HG03196 (cell line): ENCODE results near the gene CIAO1.
A peak's percentile ranks its signal among the peaks of the same experiment; 100 is the strongest.
"Not testable (repeated sequence)": the region's sequence is repeated elsewhere in the genome, so short reads cannot be mapped to it uniquely, and the experiment has no call there.

Experiments used
- ATAC-seq: cut with Tn5 transposase; IDR thresholded peaks from one replicate; pipeline ENCODE4 v1.9.1; 2021; ENCODE audit not compliant: unreplicated experiment

CIAO1 gene

DNA sequence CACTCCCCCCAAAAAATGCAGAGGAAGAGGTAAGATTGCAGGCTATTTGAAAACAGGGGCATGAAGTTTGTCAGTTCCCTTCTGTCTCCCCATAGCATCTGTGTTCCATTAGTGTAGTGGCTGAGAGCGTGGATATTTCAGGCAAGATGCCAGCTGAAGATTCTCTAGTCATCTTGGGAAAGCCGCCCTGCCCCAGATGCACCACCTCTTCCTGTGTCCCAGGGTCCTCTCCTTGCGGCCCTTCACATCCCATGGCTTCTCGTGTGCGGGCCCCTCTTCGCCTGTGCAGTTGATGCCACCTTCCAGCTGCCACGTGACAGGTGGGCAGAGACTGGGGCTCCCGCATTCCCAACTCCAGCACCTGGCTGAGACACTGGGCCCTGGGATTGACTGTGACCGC lies 16.4 kb upstream of the CIAO1 start:
- ATAC-seq = no peak

DNA sequence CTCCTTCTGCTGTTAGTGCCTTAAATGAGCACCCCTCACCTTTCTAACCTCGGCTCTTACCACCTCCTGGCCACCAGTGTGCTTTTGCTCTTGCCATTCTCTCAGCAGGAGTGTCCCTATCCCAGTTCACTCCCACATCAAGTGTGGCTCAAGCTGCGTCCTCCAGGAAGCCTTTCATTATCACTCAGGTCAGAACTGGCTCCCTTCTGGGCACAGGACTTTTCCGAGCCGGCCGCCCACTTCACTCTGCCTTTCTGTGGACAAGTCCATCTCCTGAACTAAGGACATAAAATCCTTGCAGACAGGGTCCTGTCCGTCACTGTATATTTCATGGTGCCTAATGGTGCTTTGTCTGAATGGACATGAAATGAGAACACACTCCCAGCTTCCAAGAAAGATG lies 15.8 kb upstream of the CIAO1 start:
- ATAC-seq = no peak

DNA sequence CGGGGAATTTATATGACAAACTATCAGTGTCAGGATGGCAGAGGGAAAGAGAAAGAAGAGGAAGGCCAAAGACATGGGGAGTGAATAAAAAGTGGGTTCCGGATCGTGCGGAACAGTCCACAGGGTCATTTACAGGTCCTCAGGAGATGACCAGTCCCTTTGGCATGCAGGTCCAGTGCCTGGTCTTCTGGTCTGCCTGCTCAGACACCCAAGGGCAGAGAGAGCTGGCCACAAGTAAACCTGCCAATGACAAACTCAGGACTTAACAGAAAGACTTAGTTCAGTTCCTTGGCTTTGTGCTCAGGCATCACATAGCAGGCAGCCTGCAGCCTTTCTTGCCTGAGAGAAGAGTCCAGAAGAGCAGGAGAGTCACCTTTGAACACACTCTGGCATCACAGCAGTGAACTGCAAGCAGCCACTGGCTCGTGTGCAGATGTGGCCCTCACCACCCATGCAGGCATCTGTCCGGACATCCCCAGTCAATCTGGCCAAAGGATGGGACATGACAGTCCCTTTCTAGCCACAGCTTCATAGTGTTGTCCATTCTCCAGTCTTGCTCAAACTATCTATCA lies 14.2 kb upstream of the CIAO1 start:
- no peak for ATAC-seq

DNA sequence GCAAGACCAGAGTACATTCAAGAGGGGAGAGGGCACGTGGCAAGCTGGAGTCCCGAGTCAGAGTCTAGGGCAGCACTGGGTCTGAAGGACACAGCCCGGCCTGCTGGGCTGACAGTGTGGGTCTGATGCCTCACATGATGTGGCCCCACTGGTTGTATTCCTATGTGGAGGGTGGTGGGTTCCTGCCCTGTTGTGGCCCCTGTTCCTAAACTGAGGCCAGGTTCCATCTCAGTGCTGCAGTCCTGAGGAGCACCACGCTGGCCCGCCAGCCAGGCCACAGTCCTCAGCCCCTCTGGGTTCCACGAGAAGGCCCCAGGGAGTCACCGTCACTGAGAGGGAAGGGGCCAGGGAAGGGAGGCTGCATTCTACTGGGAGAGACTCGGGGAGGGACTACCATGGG lies 13.5 kb upstream of the CIAO1 start:
- no peak for ATAC-seq

DNA sequence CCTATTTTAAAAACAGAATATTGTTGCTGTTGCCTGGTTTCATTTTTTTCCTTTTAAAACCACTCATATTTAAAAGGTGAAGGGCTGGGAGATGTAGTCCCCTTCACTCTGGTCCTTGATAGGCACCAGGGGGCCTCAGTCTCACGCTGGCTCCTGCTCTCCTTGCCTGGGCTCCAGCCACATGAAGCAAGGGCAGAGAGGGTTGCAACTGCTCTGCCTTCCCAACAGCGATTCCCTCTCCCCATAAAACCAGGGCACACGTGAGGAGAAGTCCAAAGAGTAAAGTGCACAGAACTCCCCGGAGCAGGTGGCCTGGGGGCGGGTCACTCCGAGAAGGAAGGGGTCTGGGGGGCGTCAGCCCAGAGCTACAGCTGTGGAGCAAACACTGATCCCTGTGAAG lies 13.0 kb upstream of the CIAO1 start:
- ATAC-seq = no peak

DNA sequence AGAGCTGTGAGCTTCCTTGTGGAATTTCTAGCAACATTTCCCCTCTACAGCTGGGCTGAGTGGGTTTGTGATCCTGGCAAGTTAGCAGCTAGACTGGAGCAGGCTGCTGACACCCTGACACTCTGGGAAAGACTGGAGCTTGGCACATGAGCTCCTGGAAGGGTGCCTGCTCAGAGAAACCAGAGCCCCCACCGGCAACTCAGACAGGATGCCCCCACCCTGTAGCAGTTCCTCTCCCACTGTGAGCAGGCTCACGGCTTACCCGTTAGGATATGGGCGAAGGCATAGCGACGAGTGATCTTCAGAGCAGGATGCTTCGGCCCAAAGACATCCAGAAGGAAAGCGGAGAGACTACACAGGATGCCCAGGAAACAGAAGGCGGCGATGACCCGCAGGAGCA lies 11.5 kb upstream of the CIAO1 start:
- no peak for ATAC-seq

DNA sequence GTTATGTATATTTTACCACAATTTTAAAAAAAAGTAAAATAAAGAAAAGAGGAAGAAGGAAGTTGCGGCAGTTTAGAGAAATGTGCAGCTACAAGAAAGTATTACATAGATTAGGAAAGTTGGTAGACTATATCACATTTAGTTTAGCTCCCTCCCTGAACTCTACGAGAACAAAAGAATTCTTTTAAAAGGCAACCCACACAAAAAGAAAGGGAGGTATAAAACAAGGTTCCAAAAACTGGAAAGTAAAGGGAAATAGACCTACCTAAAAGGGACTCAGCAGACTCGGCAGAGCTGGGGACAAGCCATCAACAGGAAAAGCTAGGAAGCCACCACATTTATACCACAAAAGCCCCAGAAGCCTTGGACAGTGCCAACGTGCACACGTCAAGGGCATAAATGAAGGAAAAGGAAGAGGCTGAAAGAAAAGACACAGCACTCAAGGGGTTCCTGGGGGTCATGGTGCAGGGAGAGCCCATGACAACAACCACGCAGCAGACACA lies 9.4 kb upstream of the CIAO1 start:
- ATAC-seq = no peak

DNA sequence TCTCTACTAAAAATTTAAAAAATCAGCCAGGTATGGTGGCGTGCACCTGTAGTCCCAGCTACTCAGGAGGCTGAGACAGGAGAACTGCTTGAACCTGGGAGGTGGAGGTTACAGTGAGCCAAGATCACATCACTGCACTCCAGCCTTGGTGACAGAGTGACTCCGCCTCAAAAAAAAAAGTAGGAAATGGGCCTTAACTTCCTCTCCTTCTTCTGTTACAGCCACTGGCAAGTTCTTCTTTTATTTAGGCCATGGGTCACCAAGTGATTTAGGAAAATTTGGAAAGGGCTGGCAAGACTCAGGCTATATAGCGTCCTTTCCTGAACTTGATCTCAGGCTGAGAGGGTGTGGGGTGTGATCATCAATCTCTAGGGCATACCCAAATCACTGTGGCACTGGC lies 8.3 kb upstream of the CIAO1 start:
- ATAC-seq = not testable (repeated sequence)

DNA sequence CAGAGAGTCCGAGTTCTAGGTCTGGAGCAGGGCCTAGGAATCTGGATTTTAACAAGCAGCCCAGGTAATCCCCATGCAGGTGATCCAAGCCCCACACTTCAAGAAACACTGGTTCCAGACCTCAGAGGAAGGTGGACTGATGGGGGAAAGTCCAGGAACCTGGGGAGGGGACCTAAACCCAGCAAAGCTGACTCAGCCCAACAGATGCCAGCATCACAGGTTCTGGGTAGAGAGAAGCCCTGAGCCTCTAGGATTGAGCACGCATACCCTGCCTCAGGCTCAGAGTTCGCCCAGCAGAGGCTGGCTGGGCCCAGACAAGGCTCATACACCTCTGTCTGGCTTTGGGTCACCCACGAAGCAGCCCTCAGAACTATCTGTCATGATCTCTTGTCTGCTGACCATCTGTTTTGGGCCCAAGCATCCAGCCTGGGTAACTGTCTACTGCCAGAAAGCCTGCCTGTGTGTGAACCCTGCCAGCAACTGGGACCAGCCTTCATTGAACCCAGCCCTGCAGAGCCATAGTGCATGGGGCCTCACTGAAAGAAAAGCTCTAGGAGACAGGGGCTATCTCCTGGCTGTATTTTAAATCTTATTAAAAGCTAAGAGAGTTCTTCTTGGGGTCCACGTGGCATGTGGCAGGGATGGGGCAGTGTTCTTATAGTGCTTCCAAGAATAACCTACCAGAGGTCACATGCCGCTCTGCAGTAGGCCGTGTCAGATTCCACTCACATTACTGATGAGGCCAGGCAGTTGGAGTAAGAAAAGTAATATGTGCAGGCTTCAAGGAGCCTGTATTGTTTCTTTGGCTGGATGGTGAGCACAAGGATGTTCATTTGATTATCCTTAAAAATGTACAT lies 7.6 kb upstream of the CIAO1 start:
- no peak for ATAC-seq

DNA sequence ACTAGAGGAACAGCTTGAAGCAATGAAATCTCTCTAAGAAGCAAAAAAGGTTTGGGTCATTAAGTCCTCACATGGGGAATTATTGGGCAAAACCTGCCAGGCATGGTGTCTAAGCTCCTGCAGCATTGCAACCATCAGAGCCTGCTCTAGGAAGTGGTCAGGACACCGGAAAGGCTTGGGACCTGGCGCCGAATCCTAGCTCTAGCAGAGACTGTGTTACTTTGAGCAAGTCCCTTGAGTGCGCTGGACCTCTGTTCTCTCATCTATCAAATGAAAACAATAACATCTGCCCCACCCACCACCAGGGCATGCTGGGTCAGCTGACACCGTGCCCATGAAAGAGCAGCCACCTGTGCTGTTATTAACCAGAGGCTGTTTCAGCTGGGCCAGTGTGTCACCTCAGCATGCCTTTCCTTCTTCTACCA lies 6.5 kb upstream of the CIAO1 start:
- ATAC-seq = no peak

DNA sequence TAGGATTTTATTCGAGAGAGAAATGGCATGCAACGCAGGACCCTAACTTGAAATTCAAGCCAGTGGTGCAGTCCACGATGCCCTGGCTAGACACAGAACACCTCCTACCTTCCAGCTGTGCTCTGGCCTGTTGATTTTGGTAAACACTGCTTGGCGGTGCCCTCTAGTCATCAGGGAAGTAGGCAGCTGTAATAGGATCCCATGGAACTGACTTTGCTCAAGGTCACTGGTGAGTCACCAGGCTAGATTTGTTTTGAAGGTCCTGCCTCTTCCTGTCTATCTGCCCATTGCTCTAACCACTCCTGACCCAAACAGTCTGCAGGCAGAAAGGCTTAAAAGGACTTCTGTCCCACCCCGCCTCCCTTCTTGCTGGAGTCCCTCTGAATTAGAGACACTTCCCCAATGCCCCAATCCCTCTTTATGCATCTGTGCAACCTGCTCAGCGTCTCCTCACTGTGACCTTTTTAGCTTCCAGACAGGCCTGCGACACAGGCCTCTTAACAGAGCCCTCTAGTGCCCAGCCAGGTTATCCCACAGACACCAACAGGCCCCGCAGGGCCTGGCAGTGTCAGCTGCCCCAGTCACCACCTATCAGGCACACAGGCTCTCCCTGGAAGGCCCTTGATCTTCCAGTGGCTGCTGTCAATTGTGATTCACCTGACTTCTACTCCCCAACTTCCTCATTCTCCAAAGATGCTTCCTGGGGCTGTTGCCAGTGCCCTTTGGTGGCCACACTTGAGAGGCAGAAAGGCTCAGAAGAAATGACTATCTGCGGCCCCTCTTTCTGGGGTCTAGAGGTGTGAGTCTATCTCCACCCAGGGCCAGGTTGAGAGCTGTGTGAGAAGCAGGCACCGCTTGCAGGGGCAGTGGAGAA lies 5.4 kb upstream of the CIAO1 start:
- peak; percentile 27 for ATAC-seq

DNA sequence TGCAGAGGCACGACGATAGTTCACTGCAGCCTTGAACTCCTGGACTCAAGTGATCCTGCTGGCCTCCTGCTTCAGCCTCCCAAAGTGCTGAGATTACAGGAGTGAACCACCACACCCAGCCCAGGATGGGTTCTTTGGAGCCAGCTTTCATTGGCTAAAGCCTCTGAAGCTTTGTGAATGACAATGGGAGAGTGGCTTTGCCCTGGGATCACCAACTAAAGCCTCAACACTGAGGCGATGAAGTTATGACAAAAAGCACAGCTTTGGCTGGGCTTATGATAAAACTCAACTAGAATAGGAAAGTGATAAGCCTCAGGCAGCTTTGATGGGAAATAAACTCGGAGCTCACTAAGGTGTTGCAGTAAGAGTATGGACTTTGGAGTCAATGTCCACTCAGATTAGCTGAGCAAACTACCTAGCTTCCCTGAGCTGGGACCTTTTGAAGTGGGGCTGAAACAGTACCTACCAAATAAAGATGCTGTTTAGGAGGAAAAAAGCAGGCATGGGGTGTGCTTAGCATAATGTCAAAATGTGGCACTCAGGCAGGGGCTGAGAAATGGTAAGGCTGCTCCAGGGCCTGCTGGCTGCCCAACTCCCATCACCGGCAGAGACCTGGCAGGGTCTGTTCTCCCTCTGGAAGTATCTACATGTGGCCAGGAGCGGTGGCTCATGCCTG lies 4.6 kb upstream of the CIAO1 start:
- no peak for ATAC-seq

DNA sequence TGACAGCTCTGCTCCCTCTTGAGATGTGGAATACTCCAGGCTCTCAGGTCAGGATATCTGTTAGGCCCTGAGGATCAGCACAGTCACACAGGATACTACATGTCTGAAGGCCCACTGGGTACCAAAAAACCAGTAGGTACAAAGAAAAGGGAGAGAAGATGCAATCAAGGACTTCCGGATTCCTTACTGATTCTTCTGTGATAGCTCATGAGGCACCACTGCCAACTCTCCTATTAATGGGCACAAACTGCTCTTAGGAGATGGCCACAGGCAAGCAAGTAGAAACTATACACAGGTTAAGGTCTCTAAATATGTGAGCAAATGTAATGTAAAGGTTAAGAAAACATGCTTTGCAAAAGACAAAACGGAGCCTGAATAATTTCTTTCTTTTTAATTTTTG lies 3.7 kb upstream of the CIAO1 start:
- no peak for ATAC-seq

DNA sequence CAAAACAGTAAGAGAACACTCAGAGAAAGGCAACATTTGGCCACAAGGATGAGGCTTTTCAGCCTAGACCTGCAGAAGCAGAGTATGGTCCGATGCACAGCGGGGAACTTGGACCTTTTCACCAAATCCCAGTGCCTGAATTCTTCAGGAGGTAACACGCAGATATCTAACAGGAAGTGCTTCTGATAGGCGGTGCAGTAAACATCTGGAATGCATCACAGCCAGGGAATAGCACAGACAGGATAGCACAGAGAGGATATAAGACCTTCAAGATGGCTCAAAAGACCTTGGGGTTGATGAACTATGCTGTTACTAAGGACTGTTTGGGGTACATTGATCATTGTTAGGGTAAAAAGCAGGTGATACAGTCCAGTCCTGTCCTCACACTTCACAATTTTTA lies 1.9 kb upstream of the CIAO1 start:
- ATAC-seq = no peak

DNA sequence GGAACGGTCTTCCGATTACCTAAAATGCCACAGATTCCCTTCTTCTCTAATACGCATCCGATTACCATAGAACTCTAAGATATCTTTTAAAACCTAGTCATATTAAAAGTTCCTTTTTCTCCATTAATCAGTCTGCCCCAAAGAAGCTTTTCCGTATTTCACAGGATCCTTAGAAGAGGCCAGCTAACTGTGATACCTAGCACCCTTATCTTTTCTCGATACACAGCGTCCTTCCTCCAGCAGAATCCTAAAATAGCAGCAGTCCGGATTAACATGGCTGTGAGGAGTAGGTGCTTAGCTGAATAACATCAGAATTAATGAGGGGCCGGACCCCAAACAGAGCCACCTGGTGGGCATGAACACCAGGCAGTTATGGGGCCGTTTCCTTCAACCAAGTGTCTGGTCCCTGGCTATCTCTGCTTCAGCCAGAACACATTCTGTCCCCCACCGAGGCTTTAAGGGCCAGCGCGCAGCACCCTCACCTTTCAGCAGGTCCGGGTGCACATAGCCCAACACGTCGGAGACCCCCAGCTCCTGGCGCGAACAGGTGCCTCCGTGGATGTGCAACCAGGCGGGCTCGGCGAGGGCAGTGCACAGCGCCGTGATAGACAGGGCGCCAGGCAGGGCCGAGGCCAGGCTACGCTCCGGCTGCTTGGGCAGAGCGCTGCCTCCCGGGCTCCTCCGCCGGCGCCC lies 1.2 kb upstream of the CIAO1 start:
- no peak for ATAC-seq

DNA sequence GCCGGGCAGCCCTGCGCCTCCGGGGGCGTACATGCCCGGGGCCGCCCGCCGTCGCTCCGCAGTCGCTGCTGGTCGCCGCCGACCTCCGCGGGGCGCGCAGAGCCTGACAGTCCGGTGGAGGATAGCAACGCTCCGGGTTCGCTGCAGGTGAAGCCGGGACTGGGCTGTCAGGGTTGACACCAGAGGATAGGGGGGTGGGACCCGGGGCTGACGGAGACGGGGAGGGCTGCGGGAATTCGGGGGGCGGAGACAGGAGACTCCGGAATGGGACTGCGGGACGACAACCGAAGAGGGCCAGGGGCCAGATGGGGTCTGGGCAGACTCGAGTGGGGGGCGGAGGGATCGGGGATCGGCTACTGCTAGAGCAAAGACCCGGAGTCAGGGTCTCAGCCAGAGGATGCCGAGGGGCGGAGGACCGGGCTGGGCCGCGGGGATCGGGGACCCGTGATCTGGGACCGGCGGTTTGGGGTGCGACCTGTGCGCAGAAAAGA lies 631 bp upstream of the CIAO1 start:
- ATAC-seq = peak; percentile 16

DNA sequence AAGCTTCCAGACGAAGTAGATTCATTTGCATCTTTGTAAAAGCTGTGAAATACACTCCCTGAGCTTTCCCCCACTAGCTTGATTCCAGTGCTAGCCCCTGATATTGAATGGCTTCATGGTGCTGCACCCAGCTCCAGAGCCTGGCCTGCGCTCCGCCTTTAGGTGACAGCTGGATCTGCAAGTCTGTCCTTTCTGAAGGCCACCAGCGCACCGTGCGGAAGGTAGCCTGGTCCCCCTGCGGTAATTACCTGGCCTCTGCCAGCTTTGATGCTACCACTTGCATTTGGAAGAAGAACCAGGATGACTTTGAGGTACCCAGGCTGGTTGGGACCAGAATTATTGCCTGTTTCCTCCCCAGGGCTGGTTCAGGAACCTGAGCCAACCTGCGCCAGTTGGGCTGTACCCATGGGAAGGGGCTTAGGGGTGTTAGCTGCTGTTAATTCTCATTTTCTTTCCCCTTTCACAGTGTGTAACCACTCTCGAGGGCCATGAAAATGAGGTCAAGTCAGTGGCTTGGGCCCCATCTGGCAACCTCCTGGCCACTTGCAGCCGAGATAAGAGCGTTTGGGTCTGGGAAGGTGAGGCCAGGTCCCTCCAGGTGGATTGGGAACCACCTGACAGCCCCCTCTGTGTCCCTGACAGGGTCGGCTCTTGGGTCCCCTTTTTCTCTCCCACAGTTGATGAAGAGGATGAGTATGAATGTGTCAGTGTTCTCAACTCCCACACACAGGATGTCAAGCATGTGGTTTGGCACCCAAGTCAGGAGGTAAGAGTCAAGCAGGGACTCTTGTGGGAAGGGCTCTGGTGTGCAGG lies 1.3 kb downstream of the CIAO1 start:
- ATAC-seq = no peak

DNA sequence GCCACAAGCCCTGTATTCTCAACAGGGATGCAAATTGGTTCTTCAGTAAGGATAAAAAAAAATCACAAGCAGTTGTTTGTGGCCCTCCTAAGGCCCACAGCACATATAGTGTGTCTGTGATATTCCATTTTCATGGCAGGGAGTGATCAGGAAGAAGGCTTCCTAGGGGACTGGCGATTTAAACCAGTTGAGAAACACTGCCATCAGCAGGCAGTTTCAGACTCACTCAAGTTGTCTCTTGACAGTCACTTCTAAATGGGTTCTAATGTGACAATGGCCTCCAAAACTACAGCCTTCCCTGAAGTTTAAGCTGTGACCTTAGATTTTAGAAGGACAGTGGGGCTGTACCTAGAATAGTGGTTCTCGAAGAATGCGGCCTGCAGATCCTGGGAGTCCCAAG lies 6.0 kb downstream of the CIAO1 start:
- no peak for ATAC-seq

DNA sequence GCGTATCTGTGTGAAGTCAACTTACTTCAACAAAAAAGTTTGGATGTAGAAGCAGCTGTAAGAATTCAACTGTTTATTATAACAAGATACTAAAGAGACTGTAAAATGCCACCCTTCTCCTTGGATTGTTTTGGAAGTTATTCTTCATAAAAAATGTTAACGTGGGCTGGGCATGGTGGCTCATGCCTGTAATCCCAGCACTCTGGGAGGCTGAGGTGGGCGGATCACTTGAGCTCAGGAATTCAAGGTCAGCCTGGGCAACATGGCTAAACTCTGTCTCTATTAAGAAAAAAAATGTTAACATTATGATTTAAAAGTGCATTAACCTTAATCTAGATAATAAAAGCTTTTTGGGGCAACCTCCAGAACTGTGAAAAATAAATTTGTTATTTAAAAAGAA lies 7.7 kb downstream of the CIAO1 start:
- no peak for ATAC-seq
